Right hindlimb (tissue), 1 donor: ENCODE data around the gene TMEM26.
"Not testable (repeated sequence)": the region's sequence is repeated elsewhere in the genome, so short reads cannot be mapped to it uniquely, and the experiment has no call there.

Experiments
- DNase-seq: peaks from one replicate; pipeline ENCODE4 v3.0.0-alpha.2; 2018

TMEM26 gene

DNA sequence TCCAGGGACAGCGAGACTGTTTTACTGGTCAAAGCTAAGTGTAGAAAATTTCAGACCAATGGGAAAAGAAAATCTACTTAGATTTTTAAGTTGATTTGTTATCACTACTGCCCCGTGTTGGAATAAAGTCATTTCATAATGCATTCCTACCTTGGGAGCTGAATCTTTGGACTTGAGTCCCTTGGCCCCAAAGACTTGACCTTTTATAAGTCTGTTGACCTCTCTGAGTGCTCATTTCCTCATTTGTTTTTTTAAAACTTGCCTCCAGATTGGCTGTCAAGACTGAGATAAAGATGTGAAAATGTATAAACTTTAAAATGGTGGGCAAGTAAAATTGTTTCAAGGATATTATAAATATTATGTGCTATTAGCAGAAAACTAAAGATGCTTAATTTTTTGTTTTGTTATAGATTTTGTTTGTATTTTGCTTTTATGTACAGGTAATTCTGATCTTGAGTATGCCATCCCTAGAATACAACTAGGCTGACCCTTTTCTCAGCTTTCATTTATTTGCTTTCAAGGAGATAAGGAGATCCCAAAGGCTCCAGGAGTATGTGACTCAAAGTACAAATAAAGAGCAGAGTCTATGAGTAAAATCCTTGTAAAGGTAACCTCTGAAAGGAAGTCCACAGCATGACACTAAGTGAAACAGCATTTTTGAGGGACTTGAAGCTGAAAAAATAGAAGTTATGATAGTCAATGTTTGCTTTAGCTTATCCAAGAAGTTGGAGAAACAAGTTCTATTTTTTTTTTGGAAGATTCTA is 54.6 kb downstream of the TMEM26 start:
- no peak for DNase-seq

GRCh38 chr10:61397175-61397986 is 55.8 kb downstream of the TMEM26 start:
- no peak for DNase-seq

DNA sequence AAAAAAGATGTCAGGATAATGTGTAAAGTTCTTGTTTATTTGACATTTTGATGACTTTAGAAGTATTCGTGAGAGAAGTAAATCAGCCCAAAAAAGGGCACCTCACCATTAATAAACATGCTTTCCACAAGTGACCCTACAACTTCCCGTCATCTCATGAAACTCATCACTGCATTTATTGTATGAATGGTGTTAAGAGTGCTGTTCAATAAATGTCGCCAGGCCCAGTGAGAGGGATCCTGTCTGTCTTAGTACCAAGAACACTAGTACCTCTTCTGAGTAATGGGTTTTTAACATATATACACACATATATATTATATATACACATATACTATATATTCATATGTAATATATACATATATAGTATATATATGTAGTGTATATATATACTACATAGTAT is 61.9 kb downstream of the TMEM26 start:
- DNase-seq, result no peak

GRCh38 chr10:61390851-61391250 is 62.3 kb downstream of the TMEM26 start:
- DNase-seq, result no peak

- no peak for DNase-seq
Measured at GRCh38 chr10:61389887-61390286, 63.3 kb downstream of the TMEM26 start.

DNA sequence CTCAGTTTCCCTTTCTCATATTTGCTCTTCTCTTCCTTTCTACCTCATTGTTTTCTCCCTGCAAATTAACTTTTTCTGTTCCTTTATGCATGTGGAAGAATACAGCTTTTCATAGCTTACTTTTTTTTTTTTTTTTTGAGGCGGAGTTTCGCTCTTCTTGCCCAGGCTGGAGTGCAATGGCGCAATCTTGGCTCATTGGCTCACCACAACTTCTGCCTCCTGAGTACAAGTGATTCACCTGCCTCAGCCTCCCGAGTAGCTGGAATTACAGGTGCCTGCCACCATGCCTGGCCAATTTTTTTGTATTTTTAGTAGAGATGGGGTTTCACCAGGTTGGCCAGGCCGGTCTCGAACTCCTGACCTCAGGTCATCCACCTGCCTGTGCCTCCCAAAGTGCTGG is 64.2 kb downstream of the TMEM26 start:
- not testable (repeated sequence) for DNase-seq

GRCh38 chr10:61385231-61386001 is 67.8 kb downstream of the TMEM26 start:
- DNase-seq, result no peak

- DNase-seq, result not testable (repeated sequence)
Measured at GRCh38 chr10:61381153-61381552, 72.0 kb downstream of the TMEM26 start.

DNA sequence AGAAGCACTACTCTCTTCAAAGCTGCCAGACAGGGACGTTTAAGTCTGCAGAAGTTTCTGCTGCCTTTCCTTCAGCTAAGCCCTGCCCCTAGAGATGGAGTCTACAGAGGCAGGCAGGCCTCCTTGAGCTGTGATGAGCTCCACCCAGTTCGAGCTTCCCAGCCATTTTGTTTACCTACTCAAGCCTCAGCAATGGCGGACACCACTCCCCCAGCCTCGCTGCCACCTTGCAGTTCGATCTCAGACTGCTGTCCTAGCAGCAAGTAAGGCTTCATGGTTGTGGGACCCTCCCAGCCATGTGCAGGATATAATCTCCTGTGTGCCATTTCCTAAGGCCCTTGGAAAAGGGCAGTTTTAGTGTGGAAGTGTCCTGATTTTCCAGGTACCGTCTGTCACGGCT is 74.3 kb downstream of the TMEM26 start:
- DNase-seq, result no peak

DNA sequence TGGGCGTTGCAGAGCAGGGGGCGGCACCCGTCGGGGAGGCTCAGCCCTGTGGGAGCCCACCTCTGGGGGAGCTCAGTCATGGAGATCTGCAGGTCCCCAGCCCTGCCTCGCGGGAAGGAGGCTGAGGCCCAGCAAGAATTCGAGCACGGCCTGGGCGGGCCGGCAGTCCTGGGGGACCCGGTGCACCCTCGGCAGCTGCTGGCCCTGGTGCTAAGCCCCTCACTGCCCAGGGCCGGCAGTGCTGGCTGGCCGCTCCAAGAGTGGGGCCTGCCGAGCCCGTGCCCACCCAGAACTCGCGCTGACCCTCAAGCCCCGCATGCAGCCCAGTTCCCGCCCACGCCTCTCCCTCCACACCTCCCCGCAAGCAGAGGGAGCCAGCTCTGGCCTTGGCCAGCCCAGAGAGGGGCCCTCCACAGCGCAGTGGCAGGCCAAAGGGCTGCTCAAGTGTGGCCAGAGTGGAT is 76.2 kb downstream of the TMEM26 start:
- no peak for DNase-seq

GRCh38 chr10:61376377-61376776 is 76.8 kb downstream of the TMEM26 start:
- no peak for DNase-seq

- no peak for DNase-seq
Measured at GRCh38 chr10:61366365-61366764, 86.8 kb downstream of the TMEM26 start.

- no peak for DNase-seq
Measured at GRCh38 chr10:61364619-61365018, 88.6 kb downstream of the TMEM26 start.

DNA sequence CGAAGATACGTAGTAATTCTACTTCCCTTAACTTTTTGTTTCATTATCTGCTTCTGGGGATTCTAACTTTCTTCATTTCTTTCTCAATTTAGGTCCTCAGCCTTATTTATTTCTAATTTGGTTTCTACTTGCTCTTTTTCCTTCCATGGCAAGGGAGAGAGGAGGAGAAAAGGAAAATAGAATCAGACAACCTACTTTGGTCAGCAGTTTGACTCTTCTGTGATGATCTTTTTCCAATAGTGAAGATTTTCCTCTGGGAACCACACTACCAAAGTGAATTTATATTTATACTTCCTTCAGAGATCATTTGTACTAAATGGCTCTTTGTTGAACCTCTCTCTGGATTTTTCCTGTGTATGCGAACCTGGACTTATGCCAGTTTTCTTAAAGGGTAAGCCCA is 90.2 kb downstream of the TMEM26 start:
- no peak for DNase-seq

DNA sequence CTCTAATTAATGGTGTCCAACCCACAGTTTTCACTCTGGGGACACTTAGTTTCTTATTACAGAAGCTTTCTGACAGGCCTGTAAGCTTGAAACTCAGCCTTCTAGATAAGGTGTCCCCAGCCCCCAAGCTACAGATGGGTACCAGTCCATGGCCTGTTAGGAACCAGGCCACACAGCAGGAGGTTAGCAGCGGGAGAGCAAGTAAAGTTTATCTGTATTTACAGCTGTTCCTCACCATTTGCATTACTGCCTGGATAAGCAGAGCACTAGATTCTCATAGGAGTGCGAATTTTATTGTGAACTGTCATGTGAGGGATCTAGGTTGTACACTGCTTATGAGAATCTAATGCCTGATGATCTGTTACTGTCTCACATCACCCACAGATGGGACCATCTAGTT is 93.7 kb downstream of the TMEM26 start:
- DNase-seq, result no peak

DNA sequence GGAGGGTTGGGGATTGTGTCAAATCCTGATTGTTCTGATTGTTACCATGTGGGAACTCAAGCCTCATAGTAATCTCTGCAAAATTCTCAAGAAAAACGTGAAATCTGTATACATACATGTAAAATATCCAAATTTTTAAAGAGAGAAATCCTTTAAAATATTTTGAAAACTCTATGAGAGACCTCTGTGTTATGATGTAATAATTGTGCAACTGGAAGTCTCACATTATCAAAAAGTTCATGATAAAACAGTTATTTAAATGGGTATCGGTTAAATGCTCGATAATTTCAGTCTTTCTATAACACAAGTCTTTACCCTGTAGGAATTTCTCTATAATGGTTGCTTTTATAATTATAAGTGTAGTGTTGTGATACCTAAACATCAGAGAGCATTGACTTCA is 95.5 kb downstream of the TMEM26 start:
- no peak for DNase-seq
